Limb (tissue), 2 donors: Measurements from ENCODE around the gene MACROD2.
A peak's percentile ranks its signal among the peaks of the same experiment; 100 is the strongest.

ENCODE experiments used
- DNase-seq, 2 donors: peaks; one replicate each; pipeline ENCODE4 v3.0.0-alpha.2; 2016; ENCODE audit errors: extremely low spot score in 2 of 2

Gene MACROD2

GRCh38 chr20:14335052-14335451 is 339.7 kb downstream of the MACROD2 start:
- DNase-seq = no peak

GRCh38 chr20:14336686-14337085 is 341.4 kb downstream of the MACROD2 start:
- peak; percentile 43 to 47 for DNase-seq

- peak; percentile 86 to 97 for DNase-seq
Measured at GRCh38 chr20:14337400-14338171, 342.3 kb downstream of the MACROD2 start, which contains the start of gene FLRT3. Gene FLRT3 (minus strand): TSS chr20:14337612. CDS start chr20:14327506, 10,106 bp downstream.

GRCh38 chr20:14341801-14342200 is 346.5 kb downstream of the MACROD2 start:
- DNase-seq = no peak

- no peak for DNase-seq
Measured at GRCh38 chr20:14342918-14343317, 347.6 kb downstream of the MACROD2 start.

DNA sequence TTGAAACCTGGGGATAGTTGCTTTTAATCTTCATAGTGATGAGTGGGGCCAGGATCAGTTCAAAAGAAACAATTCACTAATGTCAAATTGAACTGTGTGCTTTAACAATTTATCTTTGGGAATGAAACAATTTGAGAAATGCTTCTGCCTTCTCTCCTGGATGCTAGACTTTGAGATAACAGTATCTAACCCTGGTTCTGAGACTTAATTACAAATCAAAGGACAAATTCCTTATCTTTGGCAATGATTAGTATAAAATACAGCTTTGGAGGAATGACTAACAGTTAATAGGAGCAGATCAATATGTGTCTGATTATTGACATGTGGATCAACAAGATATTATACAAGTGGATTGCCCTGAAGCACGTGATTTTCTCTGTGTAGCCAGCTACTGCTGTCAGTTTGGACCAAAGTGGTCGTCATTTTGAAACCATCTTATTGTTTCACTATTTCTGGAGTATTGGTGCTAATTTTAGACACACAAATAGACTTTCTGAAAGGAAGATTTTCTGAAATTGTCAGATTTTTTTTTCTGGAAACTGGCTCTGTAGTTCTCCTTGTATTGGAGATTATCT is 348.3 kb downstream of the MACROD2 start:
- DNase-seq = no peak

DNA sequence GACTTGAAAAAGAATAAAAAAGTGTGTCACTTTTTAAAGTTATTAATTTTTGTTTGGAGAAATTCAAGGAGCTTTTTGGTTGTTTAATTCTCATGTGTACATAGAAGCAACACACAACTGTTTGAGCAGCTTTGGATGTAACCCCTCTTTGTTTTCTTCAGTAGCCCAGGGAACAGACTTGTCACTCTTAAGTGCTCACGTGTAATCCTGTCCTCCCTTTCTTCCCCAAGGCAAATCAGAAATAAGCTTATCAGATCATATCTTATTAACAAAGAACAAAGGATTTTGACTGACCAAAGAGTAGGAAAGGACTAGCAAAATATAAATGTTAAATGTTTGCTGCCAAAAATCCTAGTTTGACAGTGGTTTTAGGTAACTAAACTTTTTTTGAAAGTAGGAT is 349.4 kb downstream of the MACROD2 start:
- no peak for DNase-seq

DNA sequence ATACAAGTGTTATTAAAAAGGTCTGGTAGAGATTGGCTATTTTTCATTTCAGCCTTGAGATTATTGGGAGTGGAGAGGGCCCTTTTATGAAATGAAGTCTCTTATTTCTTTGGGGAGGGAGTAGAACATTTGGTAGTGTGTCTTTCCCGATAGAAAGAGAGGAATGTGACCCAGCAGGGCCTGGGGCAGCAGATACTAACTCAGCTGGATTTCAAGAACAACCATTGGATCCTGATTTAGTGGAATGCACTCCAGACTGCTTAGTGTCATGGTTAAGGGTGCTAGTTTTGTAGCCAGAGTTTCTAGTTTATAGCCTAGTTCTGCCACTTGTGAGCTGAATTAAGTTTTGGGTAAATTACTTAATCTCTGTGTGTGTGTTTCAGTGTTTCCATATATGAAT is 360.5 kb downstream of the MACROD2 start:
- no peak for DNase-seq

DNA sequence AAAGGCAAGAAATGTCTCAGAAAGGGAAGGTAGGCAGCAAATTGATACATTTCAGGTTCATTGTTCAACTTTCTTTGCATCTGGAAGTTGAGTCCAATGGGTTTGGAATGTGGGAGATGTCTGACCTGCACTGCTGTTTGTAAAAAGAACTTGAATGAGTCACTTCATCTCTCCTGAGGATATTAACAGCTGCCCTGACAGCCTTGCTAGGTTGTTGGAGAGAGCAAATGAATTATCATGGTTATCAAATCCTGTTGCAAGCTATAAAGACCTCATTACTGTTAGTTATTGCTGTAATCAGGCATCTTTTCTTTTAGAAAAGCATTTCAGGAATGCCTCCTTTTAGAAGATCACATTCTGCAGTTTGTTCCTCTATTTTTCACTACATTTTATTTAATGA is 365.1 kb downstream of the MACROD2 start:
- no peak for DNase-seq

- no peak for DNase-seq
Measured at GRCh38 chr20:14361509-14362345, 366.4 kb downstream of the MACROD2 start.

GRCh38 chr20:14374196-14374595 is 378.9 kb downstream of the MACROD2 start:
- no peak for DNase-seq

DNA sequence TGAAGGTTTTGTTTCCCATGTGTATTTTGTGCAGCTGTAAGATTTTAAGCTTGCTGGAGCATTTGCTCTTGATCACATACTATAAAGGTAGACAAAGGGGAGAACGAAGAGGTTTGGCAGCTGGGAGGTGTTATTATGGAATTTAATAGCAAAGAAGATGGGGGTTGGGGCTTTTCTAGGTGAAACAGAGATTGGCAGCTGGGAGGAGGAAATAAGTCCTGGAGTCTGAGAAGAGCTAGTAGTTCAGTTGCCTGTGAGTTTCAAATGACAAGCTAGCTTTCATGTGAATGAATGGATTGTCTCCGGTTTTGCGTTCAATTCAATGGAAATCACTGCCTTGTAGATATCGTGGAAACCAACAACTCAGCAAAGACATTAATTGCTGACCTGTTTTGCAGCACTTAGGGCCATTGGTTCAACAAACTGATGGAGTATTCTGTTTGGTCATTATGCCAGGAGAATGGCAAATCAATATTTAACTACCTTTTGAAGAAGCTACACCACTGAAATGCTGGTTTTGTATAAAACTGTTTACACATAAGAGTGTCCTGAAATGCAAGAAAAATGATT is 380.2 kb downstream of the MACROD2 start:
- no peak for DNase-seq

DNA sequence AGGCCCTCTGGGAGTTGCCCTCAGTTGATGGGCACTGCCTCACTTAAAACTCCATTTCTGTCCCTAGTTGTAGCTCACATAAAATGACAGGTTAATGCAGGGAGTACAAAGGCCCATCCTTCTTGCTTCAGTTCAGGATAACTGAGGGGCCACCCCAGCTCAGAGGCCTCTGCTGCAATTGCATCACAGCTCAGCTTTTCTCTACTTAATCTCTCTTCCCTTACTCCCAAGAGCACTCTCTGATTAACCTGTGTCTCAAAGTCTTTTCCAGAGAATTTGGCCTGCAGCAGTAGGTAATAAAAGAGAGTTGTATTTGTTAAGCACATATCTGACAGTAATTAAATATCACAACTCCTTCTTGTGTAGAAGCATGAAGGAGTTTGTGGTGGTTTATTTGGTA is 383.0 kb downstream of the MACROD2 start:
- no peak for DNase-seq

- no peak for DNase-seq
Measured at GRCh38 chr20:14383335-14383734, 388.0 kb downstream of the MACROD2 start.

- peak in 1 of 2 donors; percentile 20 for DNase-seq
Measured at GRCh38 chr20:14384416-14385175, 389.3 kb downstream of the MACROD2 start.

DNA sequence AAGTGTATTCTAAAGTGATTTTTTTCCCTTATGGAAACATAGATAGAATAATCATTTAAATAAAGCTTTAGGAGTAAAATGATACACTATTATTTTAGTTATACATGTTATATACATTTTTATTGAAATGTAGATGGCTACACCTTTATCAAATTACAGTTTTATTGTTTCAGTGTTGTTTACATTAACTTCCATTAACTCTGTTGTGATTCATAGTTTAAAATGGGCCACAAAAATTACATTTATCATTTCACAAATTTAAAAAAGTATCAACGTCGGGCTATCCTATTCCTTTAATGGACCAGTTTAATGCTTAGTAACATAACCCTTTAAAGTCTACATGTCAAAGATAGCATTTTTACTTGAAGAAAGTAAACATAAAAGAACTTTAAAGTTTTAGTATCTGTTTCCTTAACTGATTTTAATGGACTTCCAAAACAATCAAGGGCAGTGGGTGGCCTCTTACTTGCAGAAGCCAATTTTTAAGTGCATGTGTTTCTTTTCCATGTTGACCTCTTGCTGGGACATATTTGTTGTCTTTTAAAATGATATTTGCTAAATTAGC is 389.9 kb downstream of the MACROD2 start:
- no peak for DNase-seq

- DNase-seq = no peak
Measured at GRCh38 chr20:14386726-14387125, 391.4 kb downstream of the MACROD2 start.

DNA sequence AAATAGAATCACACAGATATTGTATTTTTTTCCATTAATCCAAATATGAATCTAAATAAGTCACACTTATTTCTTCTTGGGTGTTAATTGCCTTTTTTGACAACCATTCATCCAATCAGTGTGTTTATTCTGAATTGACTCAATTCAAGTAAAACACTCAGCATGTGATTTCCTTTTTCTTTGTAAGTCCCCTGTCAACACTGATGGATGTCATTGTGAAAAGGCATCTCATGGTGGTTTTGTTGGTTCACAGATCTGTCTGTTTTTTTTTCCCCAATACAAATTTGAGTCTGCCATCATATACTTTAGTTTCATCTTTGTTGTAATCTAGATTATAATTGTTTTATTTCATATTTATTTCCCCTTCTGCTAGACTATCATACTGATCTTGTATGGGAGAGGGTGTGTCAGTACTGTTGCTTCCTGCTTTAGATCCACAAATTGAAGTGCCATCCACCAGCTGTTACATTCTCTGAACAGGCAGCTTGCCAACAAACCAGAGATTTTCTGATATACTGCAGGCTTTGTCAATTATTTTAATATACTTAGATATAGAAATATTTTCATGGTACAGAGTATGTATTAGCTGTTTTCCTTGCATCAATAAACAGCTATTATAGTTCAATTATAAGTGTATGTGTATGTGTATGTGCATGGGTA is 406.3 kb downstream of the MACROD2 start:
- DNase-seq = peak in 1 of 2 donors; percentile 27

- DNase-seq = no peak
Measured at GRCh38 chr20:14404515-14404914, 409.2 kb downstream of the MACROD2 start.

- DNase-seq = no peak
Measured at GRCh38 chr20:14406495-14406894, 411.2 kb downstream of the MACROD2 start.
